RWPE2 (cell line): ENCODE data around the gene ANKIB1.

Experiments
- ATAC-seq: fragments of 200-7000 bp; cut with Tn5 transposase; 3 replicates; pipeline ENCODE4 v1.9.1; 2021; ENCODE audit warnings: low read depth
- DNase-seq: peaks from one replicate; pipeline ENCODE4 v3.0.0-alpha.2; 2020; ENCODE audit warnings: low spot score
- H3K27ac ChIP-seq: fragments of 450-650 bp; 2 replicates; pipeline ENCODE4 v1.5.1; 2017; ENCODE audit warnings: mild to moderate bottlenecking; ENCODE audit not compliant: poor library complexity, severe bottlenecking
- H3K27me3 ChIP-seq: fragments of 250-450 bp; sonication (Bioruptor Pico); 2 replicates; pipeline ENCODE4 v1.5.1; 2021; ENCODE audit warnings: mild to moderate bottlenecking, moderate library complexity; ENCODE audit not compliant: insufficient read depth, poor library complexity, severe bottlenecking
- H3K36me3 ChIP-seq: fragments of 250-450 bp; sonication (Bioruptor Pico); 2 replicates; pipeline ENCODE4 v1.5.1; 2020; ENCODE audit warnings: low read depth, mild to moderate bottlenecking, moderate library complexity
- H3K4me1 ChIP-seq: fragments of 250-450 bp; sonication (Bioruptor Pico); 2 replicates; pipeline ENCODE4 v1.5.1; 2021; ENCODE audit warnings: mild to moderate bottlenecking, moderate library complexity; ENCODE audit not compliant: insufficient read depth, poor library complexity, severe bottlenecking
- H3K4me3 ChIP-seq: fragments of 250-450 bp; sonication (Bioruptor Pico); 2 replicates; pipeline ENCODE4 v1.5.1; 2021; ENCODE audit warnings: mild to moderate bottlenecking, moderate library complexity; ENCODE audit not compliant: severe bottlenecking
- H3K9me3 ChIP-seq: fragments of 250-450 bp; sonication (Bioruptor Pico); 2 replicates; pipeline ENCODE4 v1.5.1; 2021; ENCODE audit warnings: mild to moderate bottlenecking, moderate library complexity; ENCODE audit not compliant: severe bottlenecking
- TF ChIP-seq, protein P1 (sequence below): fragments of 450-650 bp; IDR thresholded peaks from one replicate; pipeline ENCODE4 v1.5.1; 2017; ENCODE audit warnings: mild to moderate bottlenecking, moderate library complexity; ENCODE audit not compliant: poor library complexity, severe bottlenecking

The ANKIB1 gene

DNA sequence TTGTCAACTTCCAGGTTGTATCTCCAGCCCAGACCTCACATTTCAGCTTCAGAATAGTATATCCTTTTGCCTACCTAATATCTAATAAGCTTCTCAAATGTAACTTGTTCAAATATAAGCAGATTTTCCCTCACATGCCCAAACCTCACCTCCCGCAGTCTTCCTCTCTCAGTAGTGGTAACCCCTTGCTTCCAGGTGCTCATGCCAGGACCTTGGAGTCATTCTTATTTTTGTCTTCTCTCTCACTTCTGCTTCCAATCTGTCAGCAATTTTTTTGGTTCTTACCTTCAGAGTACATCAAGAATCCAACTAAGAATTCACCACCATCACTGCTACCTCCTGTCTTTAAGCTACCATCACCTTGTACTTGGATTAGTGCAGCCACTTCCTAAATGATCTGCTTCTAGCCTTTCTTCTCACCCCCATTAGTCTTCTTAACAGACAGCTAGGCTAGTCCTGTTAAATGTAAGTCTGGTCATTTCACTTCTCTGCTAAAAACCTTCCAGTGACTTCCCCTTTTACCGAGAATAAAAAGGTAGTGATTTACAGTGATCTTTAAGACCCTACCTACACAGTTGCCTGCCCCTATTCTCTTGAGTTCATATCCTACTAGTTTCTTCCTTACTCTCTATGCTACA lies 14.0 kb downstream of the ANKIB1 start:
- peaks cover 6% of the 10 kb centered on the region for H3K9me3 ChIP-seq
- H3K27me3 ChIP-seq = no peaks in the 10 kb centered on the region
- H3K4me1 ChIP-seq = peaks cover 12% of the 10 kb centered on the region
- H3K27ac ChIP-seq = peak overlapping the region; percentile 57
- ATAC-seq = no peak; the same call in 2 of the 3 replicates
- no peak overlapping the region for H3K4me3 ChIP-seq
- no peak for DNase-seq
- H3K36me3 ChIP-seq = peaks cover 10% of the 10 kb centered on the region; the same call in 1 of the 2 replicates
- TF ChIP-seq, protein P1, sequence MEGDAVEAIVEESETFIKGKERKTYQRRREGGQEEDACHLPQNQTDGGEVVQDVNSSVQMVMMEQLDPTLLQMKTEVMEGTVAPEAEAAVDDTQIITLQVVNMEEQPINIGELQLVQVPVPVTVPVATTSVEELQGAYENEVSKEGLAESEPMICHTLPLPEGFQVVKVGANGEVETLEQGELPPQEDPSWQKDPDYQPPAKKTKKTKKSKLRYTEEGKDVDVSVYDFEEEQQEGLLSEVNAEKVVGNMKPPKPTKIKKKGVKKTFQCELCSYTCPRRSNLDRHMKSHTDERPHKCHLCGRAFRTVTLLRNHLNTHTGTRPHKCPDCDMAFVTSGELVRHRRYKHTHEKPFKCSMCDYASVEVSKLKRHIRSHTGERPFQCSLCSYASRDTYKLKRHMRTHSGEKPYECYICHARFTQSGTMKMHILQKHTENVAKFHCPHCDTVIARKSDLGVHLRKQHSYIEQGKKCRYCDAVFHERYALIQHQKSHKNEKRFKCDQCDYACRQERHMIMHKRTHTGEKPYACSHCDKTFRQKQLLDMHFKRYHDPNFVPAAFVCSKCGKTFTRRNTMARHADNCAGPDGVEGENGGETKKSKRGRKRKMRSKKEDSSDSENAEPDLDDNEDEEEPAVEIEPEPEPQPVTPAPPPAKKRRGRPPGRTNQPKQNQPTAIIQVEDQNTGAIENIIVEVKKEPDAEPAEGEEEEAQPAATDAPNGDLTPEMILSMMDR = no peak

DNA sequence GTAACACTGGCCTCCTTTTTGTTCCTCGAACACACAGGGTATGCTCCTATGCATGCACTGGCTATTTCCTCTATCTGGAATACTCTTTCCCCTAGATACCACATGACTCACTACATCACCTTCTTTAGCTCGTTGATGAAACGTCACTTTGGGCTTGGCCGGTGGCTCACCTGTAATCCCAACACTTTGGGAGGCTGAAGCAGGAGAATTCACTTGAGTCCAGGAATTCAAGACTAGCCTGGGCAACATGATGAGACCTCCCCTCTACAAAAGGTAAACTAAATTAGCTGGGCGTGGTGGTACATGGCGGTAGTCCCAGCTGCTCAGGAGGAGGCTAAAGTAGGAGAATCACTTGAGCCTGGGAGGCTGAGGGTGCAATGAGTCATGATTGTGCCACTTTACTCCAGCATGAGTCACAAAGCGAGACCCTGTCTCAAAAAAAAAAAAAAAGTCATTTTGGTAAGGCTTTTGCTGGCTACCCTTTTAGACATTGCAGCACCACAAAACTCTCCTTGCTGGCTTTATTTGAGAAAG lies 14.5 kb downstream of the ANKIB1 start:
- Histone ChIP-seq H3K36me3 (peaks cover 10% of the 10 kb centered on the region; the same call in 1 of the 2 replicates), H3K4me3 (no peak overlapping the region), H3K4me1 (peaks cover 12% of the 10 kb centered on the region), H3K27me3 (no peaks in the 10 kb centered on the region), H3K9me3 (peaks cover 6% of the 10 kb centered on the region), H3K27ac (peak overlapping the region; percentile 57)
- DNase-seq (no peak), ATAC-seq (peak; percentile 96)
- TF ChIP-seq, protein P1 = no peak

DNA sequence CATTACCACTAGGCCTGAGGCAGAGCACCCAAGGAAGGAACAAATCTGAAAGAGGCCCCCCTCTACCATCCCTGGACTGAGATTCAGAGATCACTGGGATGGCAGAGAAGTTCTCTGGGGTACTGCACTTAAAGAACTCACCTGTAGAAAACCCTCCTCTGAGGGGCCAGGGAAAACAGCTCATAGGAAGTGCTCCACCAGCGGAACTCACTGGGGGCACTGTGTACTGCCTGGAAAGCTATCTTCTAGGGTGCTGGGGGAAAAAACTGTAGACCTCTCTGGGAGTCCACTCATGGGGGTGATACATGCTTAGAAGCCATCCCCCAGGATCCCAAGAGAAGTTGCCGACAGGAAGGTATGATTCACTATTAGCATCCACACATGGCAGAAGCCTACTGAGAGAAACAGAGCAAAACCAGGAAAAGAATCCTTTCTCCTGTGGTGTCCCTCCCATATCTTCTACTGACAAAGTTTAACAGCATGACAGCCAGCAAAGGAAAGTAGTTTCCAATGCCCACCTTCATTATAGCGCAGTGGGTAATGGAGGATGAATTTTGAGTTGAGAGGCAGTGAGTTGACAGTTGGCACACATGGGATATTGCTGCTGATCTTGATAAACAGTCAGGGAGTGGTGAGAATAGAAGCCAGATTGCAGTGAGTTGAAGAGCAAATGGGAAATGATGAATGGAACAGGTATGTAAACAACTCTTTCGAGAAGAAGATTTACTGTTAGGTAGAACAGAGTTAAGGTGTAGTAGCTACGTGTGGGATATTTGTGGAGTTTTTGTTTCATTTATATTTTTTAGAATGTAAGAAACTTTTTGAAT lies 20.9 kb downstream of the ANKIB1 start:
- ATAC-seq (peak; percentile 77), DNase-seq (no peak)
- Histone ChIP-seq H3K4me1 (peaks cover 8% of the 10 kb centered on the region), H3K27ac (peak overlapping the region; percentile 17), H3K9me3 (peaks cover 4% of the 10 kb centered on the region), H3K27me3 (no peaks in the 10 kb centered on the region), H3K4me3 (no peak overlapping the region), H3K36me3 (peaks cover 10% of the 10 kb centered on the region; the same call in 1 of the 2 replicates)
- TF ChIP-seq, protein P1 = no peak

DNA sequence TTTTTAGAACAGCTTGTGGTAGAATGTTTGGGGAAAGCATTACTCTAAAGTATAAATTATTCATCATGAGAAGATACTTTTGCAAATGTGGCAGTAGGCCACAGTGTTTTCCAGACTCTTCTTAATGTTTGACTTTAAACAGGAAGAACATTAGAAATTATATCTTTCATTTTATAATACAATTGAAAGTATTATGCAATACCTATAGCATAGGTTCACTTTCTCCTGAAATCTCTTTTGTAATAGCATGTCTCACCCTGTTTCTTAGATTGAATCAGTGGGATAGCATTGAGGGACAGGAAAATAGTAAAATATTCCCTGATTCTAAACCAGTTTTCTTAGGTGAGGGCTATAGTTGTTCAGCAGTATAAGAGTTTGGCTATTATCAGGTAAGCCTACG lies 23.1 kb downstream of the ANKIB1 start:
- H3K9me3 ChIP-seq = no peaks in the 10 kb centered on the region
- no peak for ATAC-seq

More for the DNA sequence above, 23.1 kb downstream of the ANKIB1 start:
- no peak for DNase-seq
- TF ChIP-seq, protein P1 = no peak
- Histone ChIP-seq H3K27me3 (no peaks in the 10 kb centered on the region), H3K4me1 (peaks cover 8% of the 10 kb centered on the region), H3K36me3 (no peaks in the 10 kb centered on the region), H3K4me3 (no peak overlapping the region), H3K27ac (no peak overlapping the region)
